Lung (tissue), 12 donors: ENCODE results near the gene ARHGEF4. TPM values are rescaled to one million over a fixed set of nuclear protein-coding genes. Genes with fewer than 3 reads are reported as not detected.

Experiments
- ATAC-seq: fragments of 200-7000 bp; cut with Tn5 transposase; one replicate; pipeline ENCODE4 v1.9.1; 2020; ENCODE audit warnings: moderate number of reproducible peaks; ENCODE audit not compliant: insufficient read depth, low FRiP score
- DNase-seq, 3 donors: peaks; one replicate each; pipeline ENCODE4 v3.0.0-alpha.2; 2013 to 2017
- H3K27ac ChIP-seq, 2 donors: one replicate each; pipeline ENCODE4 v1.5.1; 2013; ENCODE audit warnings: mild to moderate bottlenecking in 2 of 2, moderate library complexity in 2 of 2, control low read depth in 1 of 2, inconsistent platforms in 1 of 2, low read depth in 1 of 2, low read length in 1 of 2
- H3K27me3 ChIP-seq, 3 donors: one replicate each; pipeline ENCODE4 v1.5.1; 2013; ENCODE audit warnings: low read length in 2 of 3; ENCODE audit not compliant: control insufficient read depth in 3 of 3, insufficient read depth in 3 of 3
- H3K36me3 ChIP-seq, 4 donors: one replicate each; pipeline ENCODE4 v1.5.1; 2013; ENCODE audit warnings: low read length in 4 of 4, mild to moderate bottlenecking in 1 of 4, moderate library complexity in 1 of 4; ENCODE audit not compliant: control insufficient read depth in 4 of 4, insufficient read depth in 4 of 4
- H3K4me1 ChIP-seq, 5 donors: one replicate each; pipeline ENCODE4 v1.5.1; 2013; ENCODE audit warnings: low read length in 5 of 5, mild to moderate bottlenecking in 2 of 5, moderate library complexity in 1 of 5; ENCODE audit not compliant: control insufficient read depth in 5 of 5, insufficient read depth in 5 of 5
- H3K4me3 ChIP-seq: one replicate; pipeline ENCODE4 v1.5.1; 2013; ENCODE audit warnings: mild to moderate bottlenecking, control low read depth, moderate library complexity
- H3K9ac ChIP-seq, 2 donors: one replicate each; pipeline ENCODE4 v1.5.1; 2013; ENCODE audit warnings: low read length in 2 of 2, control low read depth in 1 of 2; ENCODE audit not compliant: insufficient read depth in 1 of 2
- H3K9me3 ChIP-seq, 4 donors: one replicate each; pipeline ENCODE4 v1.5.1; 2013; ENCODE audit warnings: low read length in 3 of 4, mild to moderate bottlenecking in 1 of 4, moderate library complexity in 1 of 4; ENCODE audit not compliant: control insufficient read depth in 4 of 4, insufficient read depth in 3 of 4
- CTCF ChIP-seq: IDR thresholded peaks from 2 replicates; pipeline ENCODE4 v1.5.1; 2012; ENCODE audit warnings: mild to moderate bottlenecking; ENCODE audit errors: control extremely low read depth, extremely low read depth
- WGBS, 2 donors: extraction: QIAGEN DNeasy Blood & Tissue Kit; methylation state at CpG; one replicate each; pipeline ENCODE4 v1.1.7; 2013; 5-methylcytosine and 5-hydroxymethylcytosine counted together
- polyA plus RNA-seq, 2 donors: library from polyadenylated mRNA; stranded (reverse); fragments of 200-250 nt; gene quantifications; one replicate each; pipeline ENCODE4 v1.2.1, GENCODE V29; 2013
- total RNA-seq, 2 donors: library from RNA; depleted of rRNA in 1 of 2; stranded (reverse); fragments of >200 nt in 1 of 2; gene quantifications; one replicate each; pipeline ENCODE4 v1.2.1, GENCODE V29; 2014 to 2021
- donor health status: control.
- donor health status: control.
- donor health status: Bipolar disorder and iron deficiency.
- donor health status: healthy.
- donor health status: DM: yes; HTN: yes; CAD: no.

Gene ARHGEF4
- total and polyA plus RNA-seq, 4 donors, result 1.8 to 15.9 (median 6.9) TPM

- Histone ChIP-seq H3K4me3 (no peak overlapping the region), H3K9ac (no peak overlapping the region), H3K36me3 (no peaks in the 10 kb centered on the region), H3K27me3 (peaks cover 0 to 42% (median 30%) of the 10 kb centered on the region in 3 donors), H3K27ac (no peak overlapping the region), H3K9me3 (peaks cover 0 to 2% (median 0%) of the 10 kb centered on the region in 4 donors), H3K4me1 (no peaks in the 10 kb centered on the region)
- TF ChIP-seq CTCF, result no peak
- WGBS, 2 donors, result 92 to 94% methylated on average over 7 of the region's 7 CpGs
- DNase-seq, result no peak
- ATAC-seq, result no peak
These were observed 1.0 kb upstream of the ARHGEF4 start for GRCh38 chr2:130835766-130836015.

GRCh38 chr2:130837175-130837810 lies 579 bp downstream of the ARHGEF4 start:
- H3K27ac ChIP-seq, result no peak overlapping the region
- no peak for DNase-seq
- ATAC-seq, result no peak
- no peaks in the 10 kb centered on the region for H3K4me1 ChIP-seq
- no peak overlapping the region for H3K9ac ChIP-seq
- no peak for TF ChIP-seq CTCF
- H3K4me3 ChIP-seq, result no peak overlapping the region
- H3K9me3 ChIP-seq, result peaks cover 0 to 2% (median 0%) of the 10 kb centered on the region in 4 donors
- WGBS, 2 donors, result 5% methylated on average over 43 to 53 of the region's 53 CpGs
- H3K27me3 ChIP-seq, result peaks cover 0 to 51% (median 31%) of the 10 kb centered on the region in 3 donors
- no peaks in the 10 kb centered on the region for H3K36me3 ChIP-seq

- no peaks in the 10 kb centered on the region for H3K36me3 ChIP-seq
- peaks cover 0 to 51% (median 31%) of the 10 kb centered on the region in 3 donors for H3K27me3 ChIP-seq
- DNase-seq (no peak), ATAC-seq (no peak)
- H3K9ac ChIP-seq, result no peak overlapping the region
- no peak overlapping the region for H3K4me3 ChIP-seq
- TF ChIP-seq CTCF, result no peak
- no peak overlapping the region for H3K27ac ChIP-seq
- H3K4me1 ChIP-seq, result no peaks in the 10 kb centered on the region
- H3K9me3 ChIP-seq, result peaks cover 0 to 2% (median 0%) of the 10 kb centered on the region in 4 donors
- WGBS, 2 donors, result 70 to 75% methylated on average over 28 of the region's 28 CpGs
These were observed 1.3 kb downstream of the ARHGEF4 start for GRCh38 chr2:130837811-130838565.
